ENCODE measurements around the gene TFDP2.

Gene TFDP2

DNA sequence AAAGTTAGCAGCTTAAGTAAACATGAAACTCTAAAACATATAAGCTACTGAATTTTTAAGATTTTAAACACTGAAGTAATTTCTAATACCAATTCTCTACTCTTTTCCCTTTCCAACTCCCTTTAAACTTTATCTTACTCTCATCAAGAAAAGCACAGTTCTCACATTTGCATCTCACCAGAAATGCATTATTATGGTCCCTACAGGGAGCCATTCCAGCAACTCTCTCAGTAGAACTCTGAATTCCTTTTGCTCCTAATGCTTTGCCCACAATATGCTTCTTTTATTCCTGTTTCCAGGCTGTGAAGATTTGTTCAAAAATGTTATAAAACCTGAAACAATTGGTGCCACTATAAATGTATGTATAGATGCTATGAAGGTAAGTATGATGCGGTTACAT, 83.4 kb downstream of the TFDP2 start:
- no peak for DNase-seq

DNA sequence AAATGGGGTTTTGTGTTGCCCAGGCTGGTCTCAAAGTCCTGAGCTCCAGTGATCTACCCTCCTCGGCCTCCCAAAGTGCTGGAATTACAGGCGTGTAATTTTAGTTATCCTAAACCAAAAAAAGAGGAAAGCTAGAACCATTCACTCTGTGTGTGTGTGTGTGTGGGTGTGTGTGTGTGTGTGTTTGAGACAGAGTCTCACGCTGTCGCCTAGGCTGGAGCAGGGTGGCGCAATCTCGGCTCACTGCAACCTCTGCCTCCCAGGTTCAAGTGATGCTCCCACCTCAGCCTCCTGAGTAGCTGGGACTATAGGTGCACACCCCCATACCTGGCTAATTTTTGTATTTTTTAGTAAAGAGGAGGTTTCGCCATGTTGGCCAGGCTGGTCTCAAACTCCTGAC, 84.0 kb downstream of the TFDP2 start:
- no peak for DNase-seq

DNA sequence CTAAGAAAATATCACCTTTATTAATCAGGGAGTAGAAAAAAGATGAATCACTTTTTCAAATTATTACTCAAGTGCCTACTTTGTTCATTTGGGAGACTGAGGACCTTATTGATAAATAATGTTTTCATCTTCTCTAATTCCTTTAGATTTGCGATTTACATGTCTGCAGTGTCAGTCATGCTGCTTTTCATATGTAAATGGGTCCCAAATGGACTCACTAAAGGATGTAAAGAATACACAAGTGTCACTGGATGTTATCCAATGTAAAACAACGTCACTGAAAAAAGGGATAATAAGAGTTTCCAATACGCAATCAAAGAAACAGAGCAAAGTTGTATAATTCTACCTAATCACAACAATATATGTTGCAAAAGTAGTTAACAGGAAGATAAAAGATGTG, 84.9 kb downstream of the TFDP2 start:
- no peak for DNase-seq

DNA sequence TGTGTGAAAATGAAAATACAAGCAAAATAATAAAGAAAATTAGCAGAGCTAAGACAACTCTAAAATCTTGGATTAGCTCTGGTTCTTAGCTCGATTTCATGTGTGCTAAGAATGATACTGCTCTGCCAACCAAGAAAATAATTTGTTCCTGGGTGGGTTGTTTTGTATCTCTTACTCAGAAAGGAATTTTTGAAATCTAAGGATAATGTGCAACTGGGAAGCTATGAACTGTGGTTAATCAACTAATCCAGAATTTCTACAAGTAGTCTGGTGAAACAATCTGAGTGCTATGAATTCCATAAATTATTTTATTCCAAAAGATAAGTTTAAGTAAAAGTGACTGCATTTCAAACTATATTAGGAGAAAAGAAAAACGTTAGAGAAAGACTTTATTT, 92.0 kb downstream of the TFDP2 start:
- DNase-seq: no peak

DNA sequence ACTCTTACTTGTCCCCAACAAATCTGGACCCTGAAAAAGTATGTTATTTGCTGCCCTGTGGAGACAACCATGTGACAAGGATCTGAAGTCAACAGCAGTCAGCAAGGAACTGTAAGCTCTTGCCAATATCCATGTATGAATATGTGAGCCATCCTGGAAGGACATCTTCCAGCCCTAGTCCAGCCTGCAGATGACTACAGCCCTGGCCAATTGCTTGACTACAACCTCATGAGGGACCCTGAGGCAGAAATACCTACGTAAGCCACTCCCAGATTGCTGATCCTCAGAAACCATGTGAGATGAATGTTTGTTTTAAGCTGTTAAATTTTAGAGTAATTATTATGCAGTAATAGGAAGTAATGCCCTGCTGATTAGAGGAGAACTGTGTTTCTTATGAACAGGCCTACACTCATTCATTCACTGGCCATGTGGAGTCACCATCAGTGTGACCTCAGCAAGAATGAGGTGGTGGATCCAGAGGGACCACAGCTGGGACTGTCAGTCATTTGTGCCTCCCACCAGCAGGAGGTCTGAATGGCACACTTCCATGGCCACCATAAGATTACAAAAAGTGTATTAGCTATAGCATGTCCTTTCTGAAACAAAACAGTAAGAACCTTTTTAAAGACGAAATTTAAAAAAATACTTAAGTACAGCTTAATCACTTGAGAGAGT, 92.6 kb downstream of the TFDP2 start:
- DNase-seq: no peak

DNA sequence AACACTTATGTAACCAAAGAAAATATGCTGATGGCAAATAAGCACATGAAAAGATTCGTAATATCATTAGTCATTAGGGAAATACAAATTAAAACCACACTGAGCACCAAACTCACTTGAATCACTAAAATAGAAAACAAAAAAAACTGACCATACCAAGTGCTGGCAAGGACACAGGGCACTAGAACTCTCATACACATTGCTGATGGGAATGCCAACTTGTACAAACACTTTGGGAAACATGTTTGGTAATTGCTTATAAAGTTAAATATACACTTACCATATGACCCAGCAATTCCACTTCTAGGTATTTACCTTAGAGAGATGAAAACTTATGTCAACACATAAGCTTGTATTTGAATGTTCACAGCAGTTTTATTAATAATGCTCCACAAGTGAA, 95.5 kb downstream of the TFDP2 start:
- no peak for DNase-seq

DNA sequence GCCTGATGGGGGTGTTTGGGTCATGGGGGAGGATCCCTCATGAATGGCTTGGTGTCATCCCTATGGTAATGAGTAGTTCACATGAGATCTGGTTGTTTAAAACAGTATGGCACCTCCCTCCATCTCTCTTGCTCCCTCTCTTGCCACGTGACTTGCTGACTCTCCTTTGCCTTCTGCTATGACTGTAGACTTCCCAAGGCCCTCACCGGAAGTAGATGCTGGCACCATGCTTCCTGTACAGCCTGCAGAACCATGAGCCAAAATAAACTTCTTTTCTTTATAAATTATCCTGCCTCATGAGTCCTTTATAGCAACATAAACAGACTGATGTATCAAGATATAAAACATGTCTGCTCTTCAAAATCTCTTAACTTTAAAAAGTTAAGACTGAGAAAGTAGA, 96.1 kb downstream of the TFDP2 start:
- peak in 1 of 2 donors; percentile 39 for DNase-seq

DNA sequence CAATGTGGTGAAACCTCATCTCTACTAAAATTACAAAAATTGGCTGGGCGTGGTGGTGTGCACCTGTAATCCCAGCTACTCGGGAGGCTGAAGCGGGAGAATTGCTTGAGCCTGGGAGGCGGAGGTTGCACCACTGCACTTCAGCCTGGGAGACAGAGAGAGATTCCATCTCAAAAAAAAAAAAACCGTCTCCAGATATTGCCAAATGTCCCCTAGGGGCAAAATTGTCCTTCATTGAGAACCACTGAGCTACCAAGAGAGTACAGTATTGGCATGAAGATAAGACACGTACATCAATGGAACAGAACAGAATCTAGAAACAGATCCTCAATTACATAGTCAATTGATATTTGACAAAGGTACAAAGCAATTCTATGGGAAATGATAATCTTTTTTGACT, 98.0 kb downstream of the TFDP2 start:
- DNase-seq: no peak

DNA sequence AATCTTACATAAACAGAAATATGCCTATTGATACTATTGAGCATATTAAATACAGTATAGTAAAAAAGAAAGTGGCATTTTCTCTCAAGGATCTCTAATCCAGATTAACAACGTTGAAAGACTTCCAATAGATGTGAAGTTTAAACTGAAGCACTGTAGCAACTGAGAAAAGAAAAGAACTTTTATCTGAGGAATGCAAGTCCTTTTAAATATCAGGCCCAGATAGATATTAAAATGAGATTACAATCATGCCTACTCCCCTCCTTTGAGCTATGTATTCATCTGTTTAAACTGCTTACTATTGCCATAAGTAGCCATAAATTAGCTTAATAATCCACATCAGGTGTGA, 102.3 kb downstream of the TFDP2 start:
- DNase-seq: no peak

DNA sequence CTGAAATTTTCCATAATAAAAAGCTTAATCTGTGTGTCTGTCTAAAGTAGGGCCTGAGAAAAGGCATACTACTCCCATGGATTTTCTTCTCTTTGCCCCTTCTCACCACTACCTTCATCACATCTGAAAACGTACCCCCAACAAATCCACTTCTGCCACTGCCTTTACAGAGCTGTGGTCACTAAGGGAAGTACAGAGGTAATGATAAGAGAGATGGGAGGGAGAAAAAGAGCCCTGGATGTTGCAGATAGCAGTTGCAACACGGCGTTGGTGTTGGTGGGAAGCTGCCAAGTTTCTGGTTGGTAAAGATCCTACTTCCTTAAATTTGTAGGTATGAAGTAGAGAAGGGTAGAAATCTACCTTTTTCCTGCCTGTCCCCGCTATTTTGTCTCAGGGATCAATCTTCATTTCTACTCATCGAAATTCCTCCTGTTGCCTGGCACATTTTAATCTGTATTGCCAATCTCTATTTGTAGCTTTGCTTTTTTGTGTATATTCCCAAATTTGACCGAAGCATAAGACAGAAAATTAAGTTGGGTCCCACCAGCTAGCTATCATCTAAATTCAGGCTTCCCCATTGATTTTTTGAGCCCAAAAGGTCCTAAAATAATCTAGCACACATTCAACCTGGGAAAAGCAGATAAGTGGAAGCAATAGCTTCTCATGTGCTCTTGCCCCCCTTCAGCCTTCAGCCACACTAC, 102.9 kb downstream of the TFDP2 start:
- DNase-seq: peak in 1 of 2 donors; percentile 76

DNA sequence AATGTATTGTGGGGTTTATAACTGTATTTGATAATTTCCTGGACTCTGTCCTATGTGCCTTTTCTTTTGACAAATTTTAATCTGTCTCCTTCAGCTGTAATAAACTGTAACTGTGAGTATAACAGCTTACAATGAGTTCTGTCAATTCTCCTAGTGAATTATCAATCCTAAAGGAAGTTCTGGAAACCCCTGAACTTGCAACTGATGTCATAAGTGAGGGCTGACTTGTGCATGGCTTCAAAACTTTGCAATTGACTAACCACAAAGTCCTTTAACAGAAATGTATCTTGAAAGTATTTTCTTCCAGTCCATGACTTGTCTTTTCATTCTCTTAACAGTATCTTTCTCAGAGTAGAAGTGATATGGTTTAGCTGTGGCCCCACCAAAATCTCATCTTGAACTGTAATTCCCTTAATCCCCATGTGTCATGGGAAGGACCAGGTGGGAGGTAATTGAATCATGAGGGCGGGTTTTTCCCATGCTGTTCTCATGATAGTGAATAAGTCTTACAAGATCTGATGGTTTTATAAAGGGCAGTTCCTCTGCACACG, 108.3 kb downstream of the TFDP2 start:
- no peak for DNase-seq

DNA sequence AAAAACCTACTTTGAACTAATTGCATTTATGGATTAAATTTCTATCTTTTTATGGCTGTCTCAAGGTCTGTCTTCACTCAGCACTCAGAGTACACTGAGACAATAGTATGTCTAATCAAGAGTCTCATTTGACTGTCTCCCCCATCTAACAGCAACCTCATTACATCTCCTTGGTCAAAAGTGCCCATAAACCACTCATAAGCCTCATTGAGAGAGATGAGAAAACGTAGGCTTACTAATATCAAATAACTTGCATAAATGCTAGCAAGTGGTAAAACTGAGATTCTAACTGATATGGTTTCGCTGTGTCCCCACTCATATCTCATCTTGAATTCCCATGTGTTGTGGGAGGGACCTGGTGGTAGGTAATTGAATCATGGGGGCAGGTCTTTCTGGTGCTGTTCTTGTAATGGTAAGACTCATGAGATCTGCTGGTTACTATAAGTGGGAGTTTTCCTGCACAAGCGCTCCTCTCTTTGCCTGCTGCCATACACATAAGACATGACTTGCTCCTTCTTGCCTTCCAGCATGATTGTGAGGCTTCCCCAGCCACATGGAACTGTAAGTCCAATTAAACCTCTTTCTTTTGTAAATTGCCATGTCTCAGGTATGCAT, 113.9 kb downstream of the TFDP2 start:
- DNase-seq: no peak

DNA sequence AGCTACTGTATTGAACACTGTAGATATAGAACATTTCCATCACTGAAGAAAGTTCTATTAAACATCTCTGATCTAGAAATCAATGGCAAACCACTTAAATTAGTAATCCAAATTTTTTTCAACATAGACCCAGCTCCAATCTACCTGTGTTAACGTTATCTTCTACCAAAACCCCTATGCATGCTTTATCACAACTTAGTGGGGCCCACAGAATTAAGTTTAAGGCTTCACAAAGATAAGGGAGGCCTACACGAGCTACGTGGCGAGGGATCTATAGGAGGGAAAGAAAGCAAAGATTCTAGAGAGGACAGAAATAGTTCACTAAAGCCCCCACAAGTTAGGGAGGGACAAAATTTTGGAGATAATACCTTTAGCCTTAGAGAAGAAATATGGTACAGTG, 116.1 kb downstream of the TFDP2 start:
- no peak for DNase-seq

DNA sequence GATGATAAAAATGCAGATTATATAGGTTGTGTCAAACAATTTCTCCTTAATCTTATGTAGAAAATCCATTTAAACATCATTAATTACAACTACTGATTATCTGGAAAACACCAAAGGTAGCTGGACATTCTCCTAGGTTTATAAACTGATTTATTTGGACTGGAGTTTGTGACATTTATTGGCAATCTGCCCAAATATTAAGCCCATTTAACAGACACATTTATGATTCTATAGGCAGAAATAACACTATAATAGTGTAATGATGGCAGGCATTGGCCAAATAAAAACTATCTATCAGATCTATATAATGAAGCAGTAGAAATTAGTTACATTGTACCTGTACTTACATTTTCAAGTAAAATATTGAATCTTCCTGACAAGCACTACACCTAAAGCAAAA, 117.8 kb downstream of the TFDP2 start:
- no peak for DNase-seq

DNA sequence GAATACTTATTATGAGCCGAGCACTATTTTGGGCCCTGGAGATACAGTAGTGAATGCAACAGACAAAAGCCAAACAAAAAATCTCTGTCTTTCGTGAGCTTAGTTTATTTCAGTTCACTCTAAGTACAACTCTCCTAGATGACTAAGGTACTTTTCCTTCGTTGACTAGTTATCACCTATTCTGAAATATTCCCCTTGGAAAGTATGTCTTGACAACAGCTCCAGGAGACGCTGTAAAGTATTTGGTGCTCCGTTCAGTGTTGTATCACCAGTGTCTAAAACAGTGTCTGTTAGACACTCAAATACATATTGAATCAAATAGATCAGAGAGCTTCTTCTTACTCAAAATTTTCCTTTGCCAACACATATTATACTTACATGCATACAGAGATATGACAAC, 119.6 kb downstream of the TFDP2 start:
- DNase-seq: no peak

DNA sequence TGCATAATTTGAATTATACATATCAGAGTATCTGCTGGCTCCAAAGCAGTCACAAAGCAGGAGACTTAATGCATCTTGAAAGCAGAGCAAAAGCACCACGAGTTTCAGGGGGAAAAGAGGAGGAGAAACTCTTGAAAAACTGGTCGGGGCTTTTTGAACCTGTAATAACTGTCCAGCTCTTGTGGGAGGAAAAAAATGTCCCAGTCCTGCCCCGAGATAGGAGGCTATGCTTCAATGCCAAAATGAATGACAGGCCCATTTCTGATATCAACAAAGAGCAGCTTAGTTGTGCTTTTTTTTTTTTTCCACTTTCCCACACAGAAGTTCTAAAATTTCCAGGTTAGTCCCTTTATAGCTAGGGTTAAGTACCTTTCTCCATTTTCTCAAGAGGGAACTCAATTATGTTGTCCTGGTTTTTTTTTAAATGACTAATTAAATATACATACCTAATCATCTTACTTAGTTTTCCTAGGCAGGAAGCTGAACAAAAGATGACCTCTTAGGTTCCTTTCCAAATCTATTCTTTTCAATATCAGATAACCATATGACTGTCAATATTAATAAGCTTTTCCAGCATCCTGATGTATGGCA, 120.2 kb downstream of the TFDP2 start:
- no peak for DNase-seq

DNA sequence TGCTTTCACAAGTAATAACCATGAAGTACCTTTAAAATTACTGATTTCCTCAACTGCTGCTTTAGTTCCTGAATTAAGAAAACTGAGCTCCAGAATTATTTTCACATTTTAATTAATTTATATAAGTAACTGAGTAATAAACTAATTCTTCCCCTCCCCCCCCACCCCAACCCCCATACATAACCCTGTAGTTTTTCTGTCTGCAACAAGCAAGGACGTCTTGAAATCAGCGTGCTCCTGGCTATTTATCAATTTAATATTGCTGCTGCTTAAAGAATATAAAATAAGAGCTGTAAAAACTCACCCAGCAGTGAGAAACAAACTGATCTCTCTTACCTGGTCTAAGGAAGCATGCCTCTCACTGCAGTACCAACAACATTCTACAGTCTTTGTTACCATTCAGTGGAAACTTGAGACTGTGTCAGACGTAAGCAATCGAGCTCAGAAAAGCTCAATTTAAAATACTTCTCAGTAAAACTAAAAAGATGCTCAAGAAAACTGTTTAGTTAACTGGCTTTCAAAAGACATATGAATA, 121.0 kb downstream of the TFDP2 start:
- peak in 1 of 2 donors; percentile 39 for DNase-seq

DNA sequence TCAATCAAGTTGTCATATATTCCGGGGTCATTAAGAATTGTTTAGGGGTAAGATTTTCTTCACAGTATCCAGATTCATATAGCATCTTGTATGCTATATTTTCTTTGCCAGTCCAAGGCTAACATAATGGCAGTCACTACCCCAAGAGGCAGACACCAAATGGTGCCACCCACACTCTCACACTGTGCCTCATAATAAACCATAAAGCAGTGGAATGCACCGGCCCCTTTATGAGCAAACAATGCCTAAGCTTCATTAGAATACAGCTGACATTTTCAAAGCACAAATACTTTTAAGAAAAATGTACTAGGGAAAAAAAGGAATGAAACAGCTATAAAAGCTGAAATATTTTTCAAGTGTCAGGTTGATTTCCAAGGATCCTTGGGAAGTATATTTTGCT, 121.6 kb downstream of the TFDP2 start:
- no peak for DNase-seq

DNA sequence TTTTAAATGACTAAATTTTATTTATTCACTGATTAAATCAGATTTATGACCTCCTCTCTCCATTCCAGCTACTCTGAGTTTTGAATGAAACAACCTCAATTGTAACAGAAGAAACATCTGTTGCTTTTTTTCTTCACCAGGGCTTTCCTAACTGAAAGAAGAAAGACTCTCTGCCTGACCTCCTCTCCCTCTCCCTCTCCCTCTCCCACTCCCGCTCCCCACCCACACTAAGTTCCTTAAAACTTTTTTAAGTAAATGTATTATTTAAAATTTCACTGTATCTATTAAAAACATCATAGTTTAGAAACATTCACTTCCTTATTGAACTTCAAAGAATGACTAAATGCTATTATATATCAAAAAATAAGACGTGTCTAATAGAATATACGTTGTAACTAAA, 122.0 kb downstream of the TFDP2 start:
- no peak for DNase-seq

DNA sequence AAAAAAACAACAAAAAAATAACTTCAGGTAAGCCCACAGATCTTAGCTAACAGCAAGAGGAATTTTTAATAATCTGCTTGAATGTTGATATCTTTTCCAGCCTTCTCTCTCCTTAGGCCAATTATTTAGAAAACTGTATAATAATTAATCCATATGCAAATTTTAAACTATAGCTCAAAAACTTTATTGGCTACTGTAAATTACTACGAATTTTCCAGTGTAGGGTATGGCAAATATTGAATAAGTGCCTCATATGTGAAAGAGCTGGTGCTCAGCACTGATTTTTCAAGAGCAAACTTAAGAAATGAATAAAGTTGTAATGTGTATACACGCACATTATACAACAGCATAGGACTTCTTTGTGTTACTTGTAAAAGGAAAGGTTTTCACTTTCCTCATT, 123.0 kb downstream of the TFDP2 start:
- no peak for DNase-seq

DNA sequence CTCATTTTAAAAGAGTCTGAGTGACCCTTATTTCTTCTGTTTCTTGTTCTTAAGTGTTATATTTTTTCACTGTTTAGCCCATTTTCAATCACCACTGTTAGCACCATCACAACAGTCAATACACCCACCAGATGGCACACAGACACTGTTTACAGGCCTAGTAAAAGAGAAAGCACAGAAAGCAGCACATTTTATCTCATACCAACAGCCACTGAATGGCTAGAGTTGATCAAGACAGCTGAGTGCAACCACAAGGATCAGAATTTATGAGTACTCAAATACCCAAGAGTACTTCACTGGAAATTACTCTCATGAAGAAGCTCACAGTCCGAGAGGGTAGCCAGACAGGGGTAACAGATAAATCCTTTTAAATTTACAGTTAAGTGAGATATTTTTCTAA, 127.0 kb downstream of the TFDP2 start:
- peak in 1 of 2 donors; percentile 79 for DNase-seq

DNA sequence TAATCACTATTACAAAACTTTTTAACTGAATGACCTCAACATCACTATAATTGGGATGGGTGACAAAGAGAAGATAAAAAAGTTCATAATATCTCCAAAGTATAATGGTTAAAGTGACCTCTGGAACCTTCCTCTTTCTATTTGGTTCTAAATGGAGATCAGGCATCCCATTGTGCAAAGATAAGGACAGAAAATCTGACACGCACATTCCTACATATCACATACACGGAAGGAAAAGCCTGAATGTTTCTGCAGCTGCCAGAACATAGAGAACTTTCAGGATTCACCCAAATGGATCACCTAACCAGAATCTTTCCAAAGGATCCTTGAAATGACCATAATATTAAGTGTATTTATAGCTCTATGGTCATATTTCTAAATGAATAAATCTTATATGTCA, 128.2 kb downstream of the TFDP2 start:
- no peak for DNase-seq

DNA sequence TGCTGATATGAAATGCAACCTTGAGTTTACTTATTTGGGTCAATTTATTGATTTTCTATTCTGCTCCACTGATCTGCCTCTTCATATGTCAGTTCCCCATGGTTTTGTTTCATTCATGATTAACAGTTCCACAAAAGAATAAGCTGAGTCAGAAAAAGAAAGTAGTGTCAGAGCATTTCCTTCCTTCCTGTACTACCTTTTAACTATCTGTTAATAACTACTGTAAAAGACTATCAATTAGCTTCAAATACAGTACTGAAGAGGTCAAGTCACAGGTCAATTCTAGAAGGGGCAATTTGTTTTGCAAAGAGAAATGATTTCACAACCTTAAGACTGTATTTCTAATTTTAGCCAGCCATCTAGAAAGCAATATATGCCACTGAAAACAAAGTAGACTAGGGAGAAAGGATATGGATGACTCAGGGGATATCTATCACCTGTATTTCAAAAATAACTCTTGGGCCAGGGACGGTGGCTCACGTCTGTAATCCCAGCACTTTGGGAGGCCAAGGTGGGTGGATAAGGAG, 129.5 kb downstream of the TFDP2 start:
- no peak for DNase-seq
